H1 (cell line): ENCODE measurements around the gene ARID1B. TPM values are rescaled to one million over a fixed set of nuclear protein-coding genes. Genes with fewer than 3 reads are reported as not detected.

Experiments
- CTCF ChIA-PET: fragments of 300-600 bp; sonication (Branson Sonifier 250); formaldehyde crosslinking; loops from one replicate; lab custom pipeline; 2021; ENCODE audit not compliant: partially characterized antibody; lab: Charles Lee
- POLR2A ChIA-PET: fragments of 300-600 bp; sonication (Branson Sonifier 250); formaldehyde crosslinking; loops from one replicate; lab custom pipeline; 2021; ENCODE audit warnings: inconsistent platforms; ENCODE audit not compliant: partially characterized antibody; lab: Charles Lee
- DNase-seq, 2 experiments: peaks; one replicate each; pipeline versions ENCODE4 v3.0.0 to v3.0.0-alpha.2; 2010 to 2022; ENCODE audit warnings: low spot score in 2 of 2, low read depth in 1 of 2, mixed read lengths in 1 of 2
- FAIRE-seq: peaks from 2 replicates; lab custom pipeline; 2011; peaks lifted over from hg19 to GRCh38; lab: Jason Lieb, UNC
- H2AFZ ChIP-seq: 2 replicates; pipeline ENCODE4 v1.8.1; 2012; ENCODE audit warnings: low read length, inconsistent platforms
- H2AK5ac ChIP-seq: 2 replicates; pipeline ENCODE4 v1.6.1; 2013; ENCODE audit warnings: low read depth, low read length
- H2BK120ac ChIP-seq: replicated peaks from 2 replicates; pipeline ENCODE3; 2013; ENCODE audit warnings: low read depth, low read length, inconsistent platforms
- H2BK12ac ChIP-seq: 2 replicates; pipeline ENCODE4 v1.6.1; 2013; ENCODE audit warnings: low read depth, low read length
- H2BK15ac ChIP-seq: 2 replicates; pipeline ENCODE4 v1.6.1; 2013; ENCODE audit warnings: low read length
- H2BK20ac ChIP-seq: 2 replicates; pipeline ENCODE4 v1.6.1; 2013; ENCODE audit warnings: low read length
- H2BK5ac ChIP-seq: 2 replicates; pipeline ENCODE4 v1.6.1; 2013; ENCODE audit warnings: low read depth, low read length
- H3K14ac ChIP-seq: 2 replicates; pipeline ENCODE4 v1.6.1; 2013; ENCODE audit warnings: inconsistent platforms; ENCODE audit not compliant: insufficient read length
- H3K18ac ChIP-seq: 2 replicates; pipeline ENCODE4 v1.6.1; 2013; ENCODE audit warnings: low read length; ENCODE audit errors: extremely low read depth
- H3K23ac ChIP-seq: 2 replicates; pipeline ENCODE4 v1.6.1; 2013; ENCODE audit warnings: inconsistent platforms; ENCODE audit not compliant: insufficient read length
- H3K23me2 ChIP-seq: 2 replicates; pipeline ENCODE4 v1.6.1; 2013; ENCODE audit warnings: low read depth, low read length
- H3K27ac ChIP-seq: 2 replicates; pipeline ENCODE4 v1.6.1; 2011; ENCODE audit warnings: low read depth, low read length, inconsistent platforms
- H3K27me3 ChIP-seq, 4 experiments: replicated peaks in 1 of 4; 1 replicate in 1 of 4; 2 replicates in 3 of 4; pipeline versions ENCODE4 v1.6.1 to v1.8.1; 2011 to 2013; ENCODE audit warnings: low read length in 3 of 4, mild to moderate bottlenecking in 3 of 4, inconsistent platforms in 2 of 4, mixed read lengths in 2 of 4, moderate library complexity in 1 of 4; ENCODE audit not compliant: control insufficient read depth in 3 of 4, insufficient read depth in 3 of 4; ENCODE audit errors: extremely low read depth in 1 of 4
- H3K36me3 ChIP-seq, 4 experiments: 2 replicates each; pipeline versions ENCODE4 v1.6.1 to v1.8.1; 2011 to 2013; ENCODE audit warnings: mild to moderate bottlenecking in 4 of 4, low read length in 3 of 4, moderate library complexity in 2 of 4, control low read depth in 1 of 4, inconsistent platforms in 1 of 4; ENCODE audit not compliant: insufficient read depth in 4 of 4, control insufficient read depth in 2 of 4
- H3K4ac ChIP-seq: replicated peaks from 2 replicates; pipeline ENCODE3; 2013; ENCODE audit warnings: low read length, low read depth, mixed read lengths, inconsistent platforms; ENCODE audit not compliant: insufficient read length
- H3K4me1 ChIP-seq, 4 experiments: replicated peaks in 1 of 4; 1 replicate in 1 of 4; 2 replicates in 3 of 4; pipeline versions ENCODE4 v1.6.1 to v1.8.1; 2011 to 2013; ENCODE audit warnings: low read length in 3 of 4, inconsistent platforms in 2 of 4, mixed read lengths in 1 of 4; ENCODE audit not compliant: insufficient read depth in 4 of 4, control insufficient read depth in 3 of 4
- H3K4me2 ChIP-seq, 2 experiments: 2 replicates each; pipeline versions ENCODE4 v1.6.1 to v1.8.1; 2011 to 2013; ENCODE audit warnings: low read depth in 2 of 2, low read length in 2 of 2, control low read depth in 1 of 2, inconsistent platforms in 1 of 2, mild to moderate bottlenecking in 1 of 2; ENCODE audit not compliant: insufficient read depth in 1 of 2
- H3K4me3 ChIP-seq, 4 experiments: fragments of 200-600, 300-600 bp in 1 of 4; sonication (generic), shearing (Covaris generic), sonication (Bioruptor Twin) in 1 of 4; 2 replicates each; pipeline versions ENCODE4 v1.5.1 to v1.8.1; 2011 to 2016; ENCODE audit warnings: low read length in 4 of 4, low read depth in 3 of 4, control low read depth in 2 of 4, inconsistent platforms in 2 of 4, mild to moderate bottlenecking in 2 of 4, mixed read lengths in 1 of 4, moderate library complexity in 1 of 4; ENCODE audit not compliant: insufficient read depth in 2 of 4; ENCODE audit errors: extremely low read depth in 1 of 4
- H3K56ac ChIP-seq: replicated peaks from 2 replicates; pipeline ENCODE3; 2013; ENCODE audit warnings: low read depth, mild to moderate bottlenecking, mixed read lengths, low read length, inconsistent platforms; ENCODE audit not compliant: insufficient read length
- H3K79me1 ChIP-seq: 2 replicates; pipeline ENCODE4 v1.6.1; 2013; ENCODE audit warnings: low read depth, low read length, control low read depth
- H3K79me2 ChIP-seq, 2 experiments: 2 replicates each; pipeline versions ENCODE4 v1.6.1 to v1.8.1; 2012 to 2013; ENCODE audit warnings: low read length in 2 of 2, mild to moderate bottlenecking in 2 of 2, inconsistent platforms in 1 of 2; ENCODE audit not compliant: insufficient read depth in 2 of 2, control insufficient read depth in 1 of 2
- H3K9ac ChIP-seq, 4 experiments: replicated peaks in 1 of 4; 1 replicate in 1 of 4; 2 replicates in 3 of 4; pipeline versions ENCODE4 v1.6.1 to v1.8.1; 2011 to 2013; ENCODE audit warnings: low read depth in 3 of 4, low read length in 3 of 4, control low read depth in 2 of 4, mild to moderate bottlenecking in 2 of 4, moderate library complexity in 2 of 4, inconsistent platforms in 1 of 4; ENCODE audit errors: extremely low read depth in 1 of 4
- H3K9me3 ChIP-seq, 2 experiments: 2 replicates each; pipeline versions ENCODE4 v1.6.1 to v1.8.1; 2012 to 2013; ENCODE audit warnings: mild to moderate bottlenecking in 2 of 2, moderate library complexity in 2 of 2, control low read depth in 1 of 2, inconsistent platforms in 1 of 2, low read depth in 1 of 2, low read length in 1 of 2, mixed read lengths in 1 of 2; ENCODE audit not compliant: insufficient read depth in 2 of 2
- H4K20me1 ChIP-seq, 2 experiments: replicated peaks in 1 of 2; 2 replicates each; pipeline versions ENCODE3 to v1.8.1; 2011 to 2013; ENCODE audit warnings: inconsistent platforms in 2 of 2, low read length in 2 of 2, mild to moderate bottlenecking in 1 of 2; ENCODE audit not compliant: insufficient read depth in 2 of 2, control insufficient read depth in 1 of 2
- H4K5ac ChIP-seq: 2 replicates; pipeline ENCODE4 v1.6.1; 2013; ENCODE audit warnings: low read length, low read depth, mixed read lengths, inconsistent platforms; ENCODE audit not compliant: insufficient read length
- H4K8ac ChIP-seq: 2 replicates; pipeline ENCODE4 v1.8.0; 2013; ENCODE audit warnings: mild to moderate bottlenecking, moderate library complexity, low read length, inconsistent platforms; ENCODE audit not compliant: insufficient read depth; ENCODE audit errors: extremely low read depth
- H4K91ac ChIP-seq: replicated peaks from 2 replicates; pipeline ENCODE3; 2013; ENCODE audit warnings: low read length, mixed read lengths, inconsistent platforms; ENCODE audit not compliant: insufficient read length
- BCL11A ChIP-seq, 2 experiments: IDR thresholded peaks; one replicate each; pipeline ENCODE4 v1.6.1; 2011; ENCODE audit warnings: low read depth in 2 of 2, low read length in 2 of 2, mild to moderate bottlenecking in 2 of 2
- KDM4A ChIP-seq: IDR thresholded peaks from one replicate; pipeline ENCODE4 v1.7.1; 2012; ENCODE audit warnings: low read depth, mild to moderate bottlenecking, moderate library complexity, low read length, inconsistent platforms; ENCODE audit not compliant: severe bottlenecking
- PHF8 ChIP-seq: fragments of 200-600 bp; sonication (generic); conservative IDR thresholded peaks from 2 replicates; pipeline ENCODE4 v1.7.1; 2012; ENCODE audit warnings: low read depth, mild to moderate bottlenecking, inconsistent platforms, low read length, moderate library complexity
- POU5F1 ChIP-seq: IDR thresholded peaks from 2 replicates; pipeline ENCODE4 v1.6.1; 2011; ENCODE audit warnings: low read depth, mild to moderate bottlenecking, low read length, moderate library complexity
- RAD21 ChIP-seq, 2 experiments: IDR thresholded peaks in 1 of 2; conservative IDR thresholded peaks in 1 of 2; 2 replicates each; pipeline ENCODE4 v1.6.1; 2011; ENCODE audit warnings: low read depth in 2 of 2, low read length in 2 of 2, improper control_type of control experiment in 1 of 2, inconsistent platforms in 1 of 2, mild to moderate bottlenecking in 1 of 2, moderate library complexity in 1 of 2
- RFX5 ChIP-seq: IDR thresholded peaks from 2 replicates; pipeline ENCODE4 v1.6.1; 2011; ENCODE audit warnings: low read depth, low read length, improper control_type of control experiment, borderline replicate concordance
- SIX5 ChIP-seq: IDR thresholded peaks from 2 replicates; pipeline ENCODE4 v1.6.1; 2011; ENCODE audit warnings: mild to moderate bottlenecking, low read depth, low read length
- SUZ12 ChIP-seq: fragments of 200-600 bp; sonication (generic); IDR thresholded peaks from 2 replicates; pipeline ENCODE4 v1.6.1; 2012; ENCODE audit warnings: mild to moderate bottlenecking, inconsistent platforms, low read length, moderate library complexity, mixed read lengths
- TEAD4 ChIP-seq: IDR thresholded peaks from 2 replicates; pipeline ENCODE4 v1.6.1; 2012; ENCODE audit warnings: low read depth, low read length, inconsistent platforms, mixed read lengths
- WGBS, 2 experiments: shearing (Covaris generic) in 1 of 2; methylation state at CpG; one replicate each; pipeline versions ENCODE4 v1.1.6 to v1.1.7; 2013 to 2015; ENCODE audit warnings: low lambda C conversion rate in 2 of 2, mixed read lengths in 2 of 2, inconsistent platforms in 1 of 2, low coverage in 1 of 2, missing lambda C conversion rate in 1 of 2; ENCODE audit not compliant: insufficient replicate concordance in 2 of 2, insufficient coverage in 1 of 2, insufficient read length in 1 of 2; ENCODE audit errors: extremely low coverage in 1 of 2, missing lambda C conversion rate in 1 of 2; 5-methylcytosine and 5-hydroxymethylcytosine counted together
- polyA plus RNA-seq, 7 experiments: library from polyadenylated mRNA; depleted of rRNA in 3 of 7; stranded (reverse) in 5 of 7; unstranded in 2 of 7; fragments of >200 nt in 5 of 7; fragments of 200-250 nt in 2 of 7; gene quantifications; 1 replicate in 5 of 7; 2 replicates in 1 of 7; 4 replicates in 1 of 7; pipeline versions ENCODE4 v1.2.1 to v1.2.3, GENCODE V29; 2011 to 2013; ENCODE audit warnings: missing spikeins in 2 of 7, mixed read lengths in 2 of 7
- total RNA-seq: library from RNA; stranded (reverse); fragmentation: NEBNext Ultra II Directional; extraction: Animal tissue kit (Norgen Biotek cat#: 25700); gene quantifications from 2 replicates; pipeline ENCODE4 v1.2.1, GENCODE V29; 2021
- TF ChIP-seq, protein P1 (sequence below): IDR thresholded peaks from 2 replicates; pipeline ENCODE4 v1.6.1; 2011; ENCODE audit warnings: low read length, improper control_type of control experiment
- TF ChIP-seq, protein P2 (sequence below): IDR thresholded peaks from 2 replicates; pipeline ENCODE4 v1.6.1; 2012; ENCODE audit warnings: inconsistent platforms

ARID1B gene
- total and polyA plus RNA-seq, 2 of the 8 experiments (the other 6 are each of a cell fraction or from before 2014, with no cell fraction given) = 24.3 to 70.3 TPM

DNA sequence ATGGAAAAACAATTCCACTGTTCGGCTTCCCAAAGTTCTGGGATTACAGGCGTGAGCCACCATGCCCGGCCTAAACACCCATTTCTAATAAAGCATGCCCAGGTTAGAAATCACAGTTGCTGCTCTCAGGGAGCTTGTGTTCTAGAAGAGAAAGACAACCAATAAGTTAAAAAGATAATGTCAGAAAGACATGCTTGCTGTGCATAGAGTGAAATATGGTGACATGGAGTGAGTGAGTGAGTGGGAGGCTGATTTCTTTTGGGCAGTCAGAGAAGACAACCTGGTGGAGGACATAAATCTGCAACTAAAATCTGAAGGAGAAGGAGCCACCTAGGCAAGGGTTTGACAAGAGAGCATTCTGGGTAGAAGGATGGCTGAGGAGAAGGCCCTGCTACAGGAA lies 222.6 kb downstream of the ARID1B start:
- Histone ChIP-seq H2BK12ac (no peak overlapping the region), H3K27ac (no peak overlapping the region), H3K79me1 (peaks cover 3% of the 10 kb centered on the region), H4K91ac (no peak overlapping the region), H2BK5ac (no peak overlapping the region), H3K23ac (no peak overlapping the region), H3K4me3 (no peak overlapping the region), H2BK120ac (no peak overlapping the region), H3K27me3 (no peaks in the 10 kb centered on the region), H3K14ac (no peak overlapping the region), H3K23me2 (no peaks in the 10 kb centered on the region), H3K36me3 (no peaks in the 10 kb centered on the region), H3K18ac (no peak overlapping the region), H2BK15ac (no peak overlapping the region), H3K9ac (no peak overlapping the region), H3K4me1 (peaks cover 2 to 14% (median 8%) of the 10 kb centered on the region in 4 experiments), H2BK20ac (no peak overlapping the region), H3K56ac (no peak overlapping the region), H4K20me1 (peaks cover 0 to 2% of the 10 kb centered on the region in 2 experiments), H4K8ac (no peak overlapping the region), H3K79me2 (peaks cover 0 to 92% of the 10 kb centered on the region in 2 experiments; a peak in 3 of 4 replicates), H2AFZ (no peak overlapping the region), H4K5ac (no peak overlapping the region), H3K4ac (no peak overlapping the region), H2AK5ac (no peak overlapping the region), H3K4me2 (no peak overlapping the region), H3K9me3 (no peaks in the 10 kb centered on the region)
- ChIA-PET CTCF (interaction anchor here (0.6 to 3.2 kb wide), 5 partner anchors 9 to 124 kb away, joined by 3 to 7 read pairs (median 3); no protein-coding TSS in a partner anchor), POLR2A (interaction anchor here (0.8 to 2.3 kb wide), 3 partner anchors 11 to 34 kb away, joined by 3 to 7 read pairs (median 5); no protein-coding TSS in a partner anchor)
- FAIRE-seq = no peak
- 96% methylated on average over 3 of the region's 3 CpGs; no CpG with 5 or more reads in 1 of the 2 experiments for WGBS, 2 experiments
- no peak for DNase-seq
- TF ChIP-seq BCL11A (IDR thresholded peaks at IDR 0.05; ENCODE audit: low read depth in 2 of 2, low read length in 2 of 2) (no peak), PHF8 (no peak), KDM4A (no peak), RAD21 (IDR thresholded peaks at IDR 0.05 in 1 of 2, conservative IDR thresholded peaks at IDR 0.05 in 1 of 2; ENCODE audit: low read depth in 2 of 2, low read length in 2 of 2) (no peak), RFX5 (no peak), TEAD4 (no peak), SIX5 (no peak), SUZ12 (no peak), POU5F1 (no peak)
- TF ChIP-seq, protein P1, sequence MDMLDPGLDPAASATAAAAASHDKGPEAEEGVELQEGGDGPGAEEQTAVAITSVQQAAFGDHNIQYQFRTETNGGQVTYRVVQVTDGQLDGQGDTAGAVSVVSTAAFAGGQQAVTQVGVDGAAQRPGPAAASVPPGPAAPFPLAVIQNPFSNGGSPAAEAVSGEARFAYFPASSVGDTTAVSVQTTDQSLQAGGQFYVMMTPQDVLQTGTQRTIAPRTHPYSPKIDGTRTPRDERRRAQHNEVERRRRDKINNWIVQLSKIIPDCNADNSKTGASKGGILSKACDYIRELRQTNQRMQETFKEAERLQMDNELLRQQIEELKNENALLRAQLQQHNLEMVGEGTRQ = no peak
- TF ChIP-seq, protein P2, sequence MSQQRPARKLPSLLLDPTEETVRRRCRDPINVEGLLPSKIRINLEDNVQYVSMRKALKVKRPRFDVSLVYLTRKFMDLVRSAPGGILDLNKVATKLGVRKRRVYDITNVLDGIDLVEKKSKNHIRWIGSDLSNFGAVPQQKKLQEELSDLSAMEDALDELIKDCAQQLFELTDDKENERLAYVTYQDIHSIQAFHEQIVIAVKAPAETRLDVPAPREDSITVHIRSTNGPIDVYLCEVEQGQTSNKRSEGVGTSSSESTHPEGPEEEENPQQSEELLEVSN = no peak
